A673 (cell line): ENCODE data around the gene TMPRSS13.

Experiments used
- EZH2 ChIP-seq: fragments of 200-600 bp; sonication (generic); IDR thresholded peaks from 2 replicates; pipeline ENCODE4 v1.6.1; 2017; ENCODE audit warnings: borderline replicate concordance, low read depth, mild to moderate bottlenecking, mixed read lengths, antibody characterized with exemption, low read length; ENCODE audit not compliant: poor library complexity, severe bottlenecking
- TF ChIP-seq, protein P1 (sequence below): fragments of 300-800, 200-600 bp; sonication (generic); conservative IDR thresholded peaks from 2 replicates; pipeline ENCODE4 v1.5.1; 2017; ENCODE audit warnings: low read depth, mild to moderate bottlenecking, antibody characterized with exemption, low read length, moderate library complexity, mixed read lengths

DNA sequence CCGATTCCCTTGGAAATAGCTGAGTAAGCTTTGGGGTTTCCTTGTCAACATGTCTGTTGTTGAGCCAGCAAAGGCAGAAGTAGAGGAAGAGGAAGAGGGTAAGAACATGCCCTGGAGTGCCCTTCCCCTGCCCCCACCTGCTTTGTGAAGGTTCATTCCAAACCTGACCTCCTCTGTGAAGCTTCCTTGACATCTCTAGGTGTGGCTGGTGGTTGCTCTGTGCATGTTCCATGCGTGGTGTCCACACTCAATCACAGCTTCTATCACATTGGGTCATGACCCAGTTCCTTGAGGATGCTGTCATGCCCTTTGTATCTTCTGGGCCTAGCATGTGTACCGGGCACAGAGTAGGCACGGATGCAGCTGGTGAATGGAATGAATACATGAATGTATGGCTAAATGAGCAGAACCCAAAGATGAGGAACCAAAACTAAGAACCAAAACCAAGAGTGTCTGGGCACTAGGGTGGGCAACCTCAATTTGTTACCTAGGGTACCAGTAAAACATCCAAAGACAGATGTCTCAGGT lies 29.0 kb downstream of the TMPRSS13 start:
- TF ChIP-seq, protein P1, sequence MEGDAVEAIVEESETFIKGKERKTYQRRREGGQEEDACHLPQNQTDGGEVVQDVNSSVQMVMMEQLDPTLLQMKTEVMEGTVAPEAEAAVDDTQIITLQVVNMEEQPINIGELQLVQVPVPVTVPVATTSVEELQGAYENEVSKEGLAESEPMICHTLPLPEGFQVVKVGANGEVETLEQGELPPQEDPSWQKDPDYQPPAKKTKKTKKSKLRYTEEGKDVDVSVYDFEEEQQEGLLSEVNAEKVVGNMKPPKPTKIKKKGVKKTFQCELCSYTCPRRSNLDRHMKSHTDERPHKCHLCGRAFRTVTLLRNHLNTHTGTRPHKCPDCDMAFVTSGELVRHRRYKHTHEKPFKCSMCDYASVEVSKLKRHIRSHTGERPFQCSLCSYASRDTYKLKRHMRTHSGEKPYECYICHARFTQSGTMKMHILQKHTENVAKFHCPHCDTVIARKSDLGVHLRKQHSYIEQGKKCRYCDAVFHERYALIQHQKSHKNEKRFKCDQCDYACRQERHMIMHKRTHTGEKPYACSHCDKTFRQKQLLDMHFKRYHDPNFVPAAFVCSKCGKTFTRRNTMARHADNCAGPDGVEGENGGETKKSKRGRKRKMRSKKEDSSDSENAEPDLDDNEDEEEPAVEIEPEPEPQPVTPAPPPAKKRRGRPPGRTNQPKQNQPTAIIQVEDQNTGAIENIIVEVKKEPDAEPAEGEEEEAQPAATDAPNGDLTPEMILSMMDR = no peak
- no peak for TF ChIP-seq EZH2
